ENCODE data around the gene TMPRSS11D.

Gene TMPRSS11D

GRCh38 chr4:67785528-67785927 lies 98.3 kb downstream of the TMPRSS11D start:
- Histone ChIP-seq H3K4me3 (replicated peaks; ENCODE audit: insufficient read depth, low read length) (no peak overlapping the region), H3K27ac (replicated peaks) (no peak overlapping the region), H3K27me3 (ENCODE audit: insufficient read depth, poor library complexity, severe bottlenecking) (no peaks in the 10 kb centered on the region)
- no peak for DNase-seq (ENCODE audit: low read depth in 1 of 2, low spot score in 1 of 2)
- TF ChIP-seq CTCF (IDR thresholded peaks at IDR 0.05; ENCODE audit: insufficient read depth, low read length) (no peak), SPI1 (IDR thresholded peaks at IDR 0.05; ENCODE audit: borderline replicate concordance, low read depth) (no peak), POLR2AphosphoS5 (IDR thresholded peaks at IDR 0.05; ENCODE audit: low read depth) (no peak), REST (IDR thresholded peaks at IDR 0.05; ENCODE audit: insufficient replicate concordance, low read depth) (no peak), GABPA (IDR thresholded peaks at IDR 0.05; ENCODE audit: low read depth) (no peak)

GRCh38 chr4:67779631-67780030 lies 104.2 kb downstream of the TMPRSS11D start:
- TF ChIP-seq POLR2AphosphoS5 (IDR thresholded peaks at IDR 0.05; ENCODE audit: low read depth) (no peak), GABPA (IDR thresholded peaks at IDR 0.05; ENCODE audit: low read depth) (no peak), REST (IDR thresholded peaks at IDR 0.05; ENCODE audit: insufficient replicate concordance, low read depth) (no peak), SPI1 (IDR thresholded peaks at IDR 0.05; ENCODE audit: borderline replicate concordance, low read depth) (no peak), CTCF (IDR thresholded peaks at IDR 0.05; ENCODE audit: insufficient read depth, low read length) (no peak)
- H3K4me3 ChIP-seq (replicated peaks; ENCODE audit: insufficient read depth, low read length): no peak overlapping the region
- H3K27ac ChIP-seq (replicated peaks): no peak overlapping the region
- H3K27me3 ChIP-seq (ENCODE audit: insufficient read depth, poor library complexity, severe bottlenecking): no peaks in the 10 kb centered on the region
- DNase-seq (ENCODE audit: low read depth in 1 of 2, low spot score in 1 of 2): no peak

GRCh38 chr4:67776746-67777145 lies 107.1 kb downstream of the TMPRSS11D start:
- Histone ChIP-seq H3K27me3 (ENCODE audit: insufficient read depth, poor library complexity, severe bottlenecking) (no peaks in the 10 kb centered on the region), H3K27ac (replicated peaks) (no peak overlapping the region), H3K4me3 (replicated peaks; ENCODE audit: insufficient read depth, low read length) (no peak overlapping the region)
- TF ChIP-seq CTCF (IDR thresholded peaks at IDR 0.05; ENCODE audit: insufficient read depth, low read length) (no peak), REST (IDR thresholded peaks at IDR 0.05; ENCODE audit: insufficient replicate concordance, low read depth) (no peak), GABPA (IDR thresholded peaks at IDR 0.05; ENCODE audit: low read depth) (no peak), POLR2AphosphoS5 (IDR thresholded peaks at IDR 0.05; ENCODE audit: low read depth) (no peak), SPI1 (IDR thresholded peaks at IDR 0.05; ENCODE audit: borderline replicate concordance, low read depth) (no peak)
- DNase-seq (ENCODE audit: low read depth in 1 of 2, low spot score in 1 of 2): no peak

Data from HL-60 (cell line).